Activated CD4-positive, CD25-positive, alpha-beta regulatory T cell (primary cell): ENCODE results near the gene TPP2.

Experiments used
- DNase-seq, 4 experiments: peaks; one replicate each; lab custom pipeline; 2025; lab: John Stamatoyannopoulos, UW

TPP2 gene

DNA sequence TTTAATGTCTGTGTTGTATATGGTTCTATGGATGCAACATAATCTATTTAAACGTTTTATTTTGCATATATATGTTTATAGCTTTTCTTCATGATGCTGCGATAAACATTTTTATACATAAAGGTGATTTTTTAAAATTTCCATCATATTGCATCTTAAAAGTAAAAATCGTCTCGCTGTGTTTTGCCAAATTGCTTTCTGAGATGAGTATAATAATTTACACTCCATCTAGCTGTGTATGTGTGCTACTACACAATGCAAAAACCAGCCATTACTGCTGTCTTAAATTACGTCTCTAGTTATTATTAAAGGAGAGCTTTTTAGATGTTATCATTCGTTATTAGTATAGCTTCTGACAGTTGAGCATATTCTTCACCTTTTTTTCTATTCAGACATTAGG, 60.8 kb downstream of the TPP2 start:
- no peak for DNase-seq

GRCh38 chr13:102658660-102659059, 61.9 kb downstream of the TPP2 start:
- no peak for DNase-seq

DNA sequence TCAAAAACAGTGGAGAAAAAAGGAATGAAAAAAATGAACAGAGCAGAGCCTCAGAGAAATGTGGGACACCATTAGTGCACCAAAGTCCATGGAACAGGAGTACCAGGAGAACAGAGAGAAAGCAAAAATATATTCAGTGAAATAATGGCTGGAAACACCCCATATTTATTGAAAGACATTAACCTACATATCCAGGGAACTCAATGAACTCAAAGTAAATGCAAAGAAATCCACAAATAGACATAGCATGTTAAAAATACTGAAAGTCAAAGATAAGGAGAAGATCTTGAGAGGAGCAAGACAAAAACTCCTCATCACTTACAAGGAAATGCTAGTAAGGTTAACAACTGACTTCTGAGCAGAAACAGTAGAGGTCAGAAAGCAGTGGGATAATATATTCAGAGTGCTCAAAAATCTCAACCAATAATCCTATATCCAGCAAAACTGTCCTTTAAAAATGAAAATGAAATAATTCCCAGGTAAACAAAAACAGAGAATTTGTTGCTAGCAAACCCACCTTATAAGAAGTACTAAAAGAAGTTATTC, 62.5 kb downstream of the TPP2 start:
- no peak for DNase-seq

GRCh38 chr13:102667023-102667422, 70.2 kb downstream of the TPP2 start:
- no peak for DNase-seq

DNA sequence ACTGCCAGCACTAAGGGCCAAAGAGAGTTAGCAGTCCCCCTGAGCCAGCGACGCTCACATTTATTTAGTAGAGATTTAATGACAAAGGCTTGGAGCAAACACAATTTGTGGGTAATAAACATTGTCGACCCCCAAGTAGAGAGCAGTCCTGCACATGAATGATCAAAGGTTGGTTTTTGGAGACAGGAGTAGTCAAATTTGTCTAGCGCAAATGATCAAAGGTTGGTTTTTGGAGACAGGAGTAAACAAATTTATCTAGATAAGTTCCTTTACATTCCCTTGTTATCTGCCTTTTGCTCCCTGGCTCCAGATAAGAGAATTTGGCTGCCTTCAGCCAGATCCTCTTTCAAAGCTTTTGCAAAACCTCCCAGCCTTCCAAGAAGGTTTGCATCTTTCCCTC, 71.1 kb downstream of the TPP2 start:
- DNase-seq = no peak

DNA sequence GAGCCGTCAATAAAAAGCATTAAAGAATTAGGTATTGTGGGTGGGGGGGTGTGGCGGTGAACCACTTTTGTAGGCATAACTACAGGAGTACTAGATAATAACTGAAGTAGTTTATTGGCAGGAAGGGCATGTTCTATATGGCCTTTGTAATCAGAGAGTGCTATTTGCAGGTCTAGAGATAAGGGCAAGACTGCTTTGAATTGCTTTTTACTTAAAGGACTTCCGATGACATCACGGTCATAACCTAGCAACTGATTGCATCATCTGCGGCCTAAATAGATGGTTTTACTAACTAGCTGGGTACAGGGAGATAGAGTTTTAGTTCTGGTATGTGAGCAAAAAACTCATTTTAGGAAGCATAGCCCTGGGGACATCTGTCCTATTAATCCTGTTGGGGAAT, 73.3 kb downstream of the TPP2 start:
- DNase-seq = no peak

GRCh38 chr13:102675115-102675514, 78.3 kb downstream of the TPP2 start:
- DNase-seq = no peak

DNA sequence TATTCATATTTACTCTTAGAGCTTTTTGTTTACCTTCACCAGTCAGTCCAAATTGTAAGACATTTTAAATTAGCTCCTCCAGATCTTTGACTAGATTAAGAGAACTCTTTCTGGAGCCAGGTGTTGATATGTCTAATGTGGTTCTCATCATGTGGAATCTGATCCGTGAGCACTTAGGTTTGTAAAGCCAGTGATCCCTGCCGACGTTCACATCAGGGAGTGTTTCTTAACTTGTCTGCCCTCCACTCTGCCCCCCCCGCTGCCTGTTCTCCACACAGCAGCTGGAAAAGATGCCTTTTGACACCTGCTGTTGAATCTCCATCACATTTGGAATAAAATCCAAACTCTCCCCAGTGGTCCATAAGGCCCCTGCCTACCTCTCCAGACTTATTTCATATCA, 80.3 kb downstream of the TPP2 start:
- DNase-seq = no peak

DNA sequence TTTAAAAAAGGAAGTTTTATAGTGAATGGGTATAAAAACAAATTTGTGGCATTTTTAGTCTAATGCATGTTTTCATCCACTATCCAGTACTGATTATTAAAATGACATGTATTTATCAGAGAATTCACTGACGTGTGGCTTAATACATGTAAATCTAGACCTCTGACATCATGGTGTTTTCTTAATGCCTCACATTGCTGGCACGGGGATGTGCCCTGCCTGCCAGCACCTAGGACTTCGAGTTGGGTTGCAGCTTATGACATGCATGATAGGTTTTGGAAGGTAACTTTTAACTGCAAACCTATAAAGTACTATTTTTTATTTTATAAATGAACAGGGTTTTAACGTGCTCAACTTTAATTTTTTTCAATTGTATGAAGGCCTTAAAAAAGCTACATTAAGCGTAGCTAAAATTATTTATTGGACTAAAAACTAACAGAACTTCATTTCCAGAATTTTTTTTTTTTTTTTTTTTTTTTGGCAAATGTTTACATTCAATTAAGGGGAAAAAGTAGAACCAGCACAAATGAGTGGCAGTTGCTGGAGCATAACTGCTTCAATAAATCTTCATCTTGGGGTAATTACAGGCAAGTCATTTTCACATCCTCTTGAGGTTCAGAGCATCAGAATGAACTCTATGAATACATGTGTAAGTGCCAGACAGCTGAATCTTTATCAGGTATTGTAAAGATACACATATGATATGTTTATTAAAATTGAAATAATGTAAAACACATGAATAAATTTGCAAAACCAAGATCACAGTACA, 81.7 kb downstream of the TPP2 start:
- DNase-seq = no peak

- DNase-seq = no peak
Measured at GRCh38 chr13:102679449-102680132, 82.8 kb downstream of the TPP2 start.

- DNase-seq = no peak
Measured at GRCh38 chr13:102680133-102680717, 83.4 kb downstream of the TPP2 start.

GRCh38 chr13:102680842-102681740, 84.3 kb downstream of the TPP2 start:
- DNase-seq = no peak

GRCh38 chr13:102682211-102682610, 85.4 kb downstream of the TPP2 start:
- no peak for DNase-seq

- DNase-seq = no peak
Measured at GRCh38 chr13:102682727-102683126, 85.9 kb downstream of the TPP2 start.

GRCh38 chr13:102683637-102684036, 86.9 kb downstream of the TPP2 start:
- no peak for DNase-seq

DNA sequence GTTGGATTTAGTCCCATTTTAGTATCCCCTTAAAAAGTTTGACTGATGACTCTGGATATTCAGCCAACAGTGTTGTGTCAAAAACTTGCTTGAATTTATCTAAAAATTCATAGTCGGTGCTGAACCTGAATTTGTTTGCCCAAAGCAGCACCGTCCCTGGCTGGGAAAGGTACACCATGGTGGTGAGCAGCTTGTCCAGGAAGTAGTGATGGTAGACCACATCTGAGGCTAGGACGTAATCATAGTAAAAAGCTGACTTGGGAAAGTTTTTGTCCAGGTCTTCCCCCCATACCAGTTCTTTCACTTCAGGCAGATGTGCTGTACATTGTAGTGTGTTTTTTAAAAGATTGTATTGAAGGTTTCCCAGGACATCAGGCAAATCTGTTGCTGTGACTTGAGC, 89.2 kb downstream of the TPP2 start:
- DNase-seq = no peak

GRCh38 chr13:102687520-102687919, 90.7 kb downstream of the TPP2 start:
- DNase-seq = no peak

- no peak for DNase-seq
Measured at GRCh38 chr13:102688306-102688973, 91.7 kb downstream of the TPP2 start.

- no peak for DNase-seq
Measured at GRCh38 chr13:102690883-102691282, 94.1 kb downstream of the TPP2 start.

DNA sequence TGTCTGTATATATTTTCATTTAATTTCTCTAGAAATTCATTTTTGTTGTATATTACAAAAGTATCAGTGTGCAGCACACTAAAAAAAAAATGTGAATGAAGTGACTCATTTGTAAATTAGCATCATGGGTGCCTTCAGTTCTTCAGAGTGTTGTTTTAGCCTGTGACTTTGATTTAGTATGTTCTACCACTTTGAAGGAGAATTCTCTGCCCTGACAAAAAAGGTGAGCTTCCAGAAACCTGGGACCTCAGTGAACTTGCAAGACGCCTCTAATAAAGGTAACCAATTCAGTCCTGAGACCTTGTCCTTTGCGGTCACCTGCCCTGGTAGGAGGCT, 95.7 kb downstream of the TPP2 start:
- no peak for DNase-seq

- DNase-seq = no peak
Measured at GRCh38 chr13:102693250-102693649, 96.5 kb downstream of the TPP2 start.

DNA sequence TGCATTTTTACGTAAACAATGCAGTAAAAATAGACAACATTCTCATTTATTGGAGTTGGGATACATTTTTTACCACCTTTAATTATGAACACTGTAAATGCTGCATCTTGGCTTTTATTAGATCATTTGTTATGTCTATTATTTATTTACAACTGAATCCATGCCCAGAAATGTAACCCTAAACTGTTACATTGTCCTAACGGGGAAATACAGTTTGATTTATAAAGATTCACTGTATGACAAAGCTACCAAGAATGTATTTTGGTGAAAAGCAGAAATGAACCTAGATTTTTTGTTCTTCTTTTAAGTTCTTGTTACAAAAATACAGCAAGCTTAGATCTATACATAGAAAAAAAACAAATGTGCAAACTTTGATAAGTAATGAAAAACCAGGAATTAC, 97.0 kb downstream of the TPP2 start:
- no peak for DNase-seq
